NCI-H1092 (cell line): ENCODE data around the gene REEP6.

Experiments used
- DNase-seq: peaks from one replicate; lab custom pipeline; 2025; lab: John Stamatoyannopoulos, UW

The REEP6 gene

GRCh38 chr19:1491114-1491848, at the start of gene REEP6:
Gene REEP6, plus strand, starts transcription at chr19:1491181. Its CDS starts 89 bp downstream, at chr19:1491270.
- DNase-seq = no peak

GRCh38 chr19:1441677-1442438, 49.1 kb upstream of the REEP6 start:
- no peak for DNase-seq

DNA sequence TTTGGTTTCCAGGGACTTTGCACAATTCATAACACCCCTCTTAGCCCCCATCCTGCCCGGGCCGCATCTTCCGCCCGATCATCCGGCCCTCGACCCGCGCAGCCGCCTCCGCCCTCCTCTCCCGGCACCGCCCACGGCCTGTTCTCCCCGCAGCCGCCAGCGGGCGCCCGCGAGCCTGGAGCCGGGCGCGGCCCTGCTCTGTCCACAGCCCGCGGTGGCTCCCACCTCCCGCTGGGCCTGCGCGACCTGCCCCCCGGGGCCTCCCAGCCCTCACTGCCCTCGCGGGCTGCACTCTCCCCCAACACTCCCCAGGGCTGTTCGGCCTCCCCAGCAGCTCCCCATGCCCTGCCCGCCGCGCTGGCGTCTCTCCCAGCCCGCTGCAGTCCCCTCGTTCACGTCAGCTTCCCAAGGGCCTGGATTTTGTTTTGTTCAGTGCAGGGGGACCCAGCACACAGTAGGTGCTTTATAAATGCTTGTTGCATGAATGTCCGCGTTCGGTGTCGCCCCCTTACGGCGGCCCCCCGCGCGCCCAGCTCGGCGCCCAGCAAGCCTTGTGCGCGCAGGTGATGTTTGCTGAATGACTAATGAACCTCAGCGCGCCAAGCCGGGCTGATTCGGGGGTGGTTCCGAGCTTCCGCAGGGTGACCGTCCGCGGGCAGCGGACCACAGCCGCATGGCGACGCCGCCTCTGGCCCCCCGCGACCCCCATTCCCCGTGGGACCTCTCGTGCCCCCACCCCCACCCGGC, 45.6 kb upstream of the REEP6 start:
- DNase-seq = peak; percentile 17

DNA sequence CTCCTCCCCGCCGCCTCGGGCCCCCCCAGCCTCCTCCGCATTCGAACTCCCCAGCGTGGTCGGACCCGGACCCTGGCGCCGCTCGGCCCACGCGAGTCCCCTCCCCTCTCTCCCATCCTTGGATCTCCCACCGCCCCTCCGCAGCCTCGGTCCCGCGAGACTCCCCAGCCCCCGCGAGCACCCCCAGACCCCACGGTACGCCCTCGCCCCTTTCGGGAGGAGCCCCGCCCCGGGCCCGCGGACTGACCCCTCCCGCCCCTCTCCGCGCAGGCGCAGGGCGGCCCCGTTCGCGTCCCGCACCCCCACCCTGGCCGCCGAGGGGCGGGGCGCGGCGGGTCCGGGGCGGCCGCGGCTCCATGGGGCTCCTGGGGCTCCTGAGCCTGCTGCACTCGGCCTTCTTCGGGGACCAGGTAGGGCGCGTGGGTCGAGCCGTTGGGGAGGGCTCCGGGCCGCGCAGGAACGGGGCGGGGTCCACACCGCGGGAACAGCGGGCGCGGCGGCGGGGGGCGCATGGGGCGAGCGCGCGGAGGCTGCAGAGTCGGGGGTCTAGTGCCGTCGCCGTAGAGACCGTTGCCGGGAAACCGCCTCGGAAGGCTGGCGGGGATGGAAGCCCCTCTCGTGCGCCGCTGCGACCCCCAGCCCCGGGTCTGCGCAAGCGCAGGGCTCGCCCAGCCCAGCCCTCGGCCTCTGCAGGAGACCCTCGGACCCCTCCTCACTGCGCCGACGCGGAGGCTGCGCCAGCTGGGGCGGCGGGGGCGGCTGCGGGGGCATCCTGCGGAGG, 44.9 kb upstream of the REEP6 start:
- DNase-seq = peak; percentile 54

DNA sequence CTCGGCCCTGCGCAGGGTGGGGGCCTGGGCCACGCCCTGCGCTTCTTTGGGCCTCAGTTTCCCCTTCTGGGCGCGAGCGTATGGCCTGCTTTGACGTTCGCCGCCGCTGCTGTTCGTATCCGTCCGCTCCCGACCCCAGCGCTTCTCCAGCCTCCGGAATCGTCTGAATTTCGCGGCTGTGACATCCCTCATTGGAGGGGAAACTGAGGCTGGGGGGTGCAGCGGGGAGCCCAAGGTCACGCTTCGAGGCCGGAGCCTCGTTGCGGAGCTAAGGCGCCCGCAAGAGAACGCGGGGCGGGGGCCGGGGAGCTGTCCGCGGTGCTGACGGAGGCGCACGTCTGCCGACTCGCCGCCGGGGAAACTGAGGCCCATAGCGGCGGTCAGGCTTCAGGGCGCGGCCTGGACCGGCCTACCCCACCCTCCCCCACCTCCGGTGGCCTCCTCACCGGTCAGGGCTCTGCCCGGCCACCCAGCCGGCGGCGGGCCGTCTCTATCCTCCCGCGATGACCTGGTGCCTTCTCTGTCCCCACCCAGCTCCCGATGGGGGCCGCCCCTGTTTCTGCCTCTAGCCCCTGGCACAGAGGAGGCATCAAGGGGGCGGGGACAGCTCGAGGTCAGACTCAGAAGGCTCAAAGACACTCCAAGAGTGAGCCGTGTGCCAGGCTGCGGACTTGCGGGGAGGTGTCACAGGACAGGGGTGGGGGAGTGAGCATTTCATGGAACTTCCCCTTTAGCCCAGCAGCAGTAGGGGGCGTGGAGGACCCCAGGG, 44.1 kb upstream of the REEP6 start:
- peak; percentile 21 for DNase-seq

GRCh38 chr19:1447504-1447903, 43.5 kb upstream of the REEP6 start:
- DNase-seq = no peak

- DNase-seq = no peak
Observed at GRCh38 chr19:1447944-1448343, 43.0 kb upstream of the REEP6 start.

DNA sequence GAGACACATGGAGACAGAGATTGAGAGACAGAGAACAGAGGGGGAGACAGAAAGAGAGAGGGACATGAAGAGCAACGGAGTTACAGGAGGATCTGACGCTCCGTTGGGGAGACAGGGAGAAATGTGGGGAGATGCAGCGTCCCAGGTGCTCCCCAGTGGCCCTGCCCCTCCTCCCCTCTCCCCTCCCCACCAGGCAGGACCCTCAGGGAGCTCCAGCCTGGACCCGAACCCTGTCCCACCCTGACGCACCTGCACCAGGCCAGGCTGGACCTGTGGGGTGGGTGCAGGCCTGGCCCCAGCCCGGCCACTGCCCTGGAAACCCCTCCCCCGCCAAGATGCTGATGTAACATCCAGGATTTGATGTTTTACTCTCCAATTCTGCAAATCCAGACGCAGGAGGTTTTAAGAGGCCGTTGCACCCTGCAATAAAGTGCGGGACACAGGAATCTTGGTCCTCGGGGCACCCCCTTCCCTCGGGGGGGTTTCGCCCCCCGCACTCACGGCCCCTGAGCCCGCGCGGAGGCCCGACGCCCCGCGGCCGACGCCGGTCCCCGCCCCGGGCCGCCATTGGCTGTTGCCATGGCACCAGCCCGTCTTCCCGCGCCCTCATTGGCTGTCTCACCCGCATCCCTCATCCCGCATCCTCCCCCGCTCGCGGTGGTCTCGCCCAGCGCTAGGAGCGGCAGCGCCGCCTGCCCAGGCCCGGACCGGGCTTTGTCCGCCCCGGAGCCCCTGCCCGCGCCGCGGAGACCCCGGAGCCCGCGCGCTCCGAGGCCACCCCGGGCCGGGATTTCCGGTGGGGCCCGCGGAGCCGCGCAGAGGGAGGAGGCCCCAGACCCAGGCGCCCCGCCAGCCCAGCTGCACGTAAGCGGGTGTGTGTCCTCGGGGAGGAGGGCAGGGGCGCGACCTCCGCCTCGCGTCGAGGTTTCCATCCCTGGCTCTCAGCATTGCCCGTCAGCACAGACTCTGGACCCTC, 41.2 kb upstream of the REEP6 start, which contains the start of gene APC2:
Gene APC2, plus strand, starts transcription at position 655 of the 976 bp plus-strand sequence. CDS start 2,881 bp downstream, outside the sequence.
- peak; percentile 86 for DNase-seq

DNA sequence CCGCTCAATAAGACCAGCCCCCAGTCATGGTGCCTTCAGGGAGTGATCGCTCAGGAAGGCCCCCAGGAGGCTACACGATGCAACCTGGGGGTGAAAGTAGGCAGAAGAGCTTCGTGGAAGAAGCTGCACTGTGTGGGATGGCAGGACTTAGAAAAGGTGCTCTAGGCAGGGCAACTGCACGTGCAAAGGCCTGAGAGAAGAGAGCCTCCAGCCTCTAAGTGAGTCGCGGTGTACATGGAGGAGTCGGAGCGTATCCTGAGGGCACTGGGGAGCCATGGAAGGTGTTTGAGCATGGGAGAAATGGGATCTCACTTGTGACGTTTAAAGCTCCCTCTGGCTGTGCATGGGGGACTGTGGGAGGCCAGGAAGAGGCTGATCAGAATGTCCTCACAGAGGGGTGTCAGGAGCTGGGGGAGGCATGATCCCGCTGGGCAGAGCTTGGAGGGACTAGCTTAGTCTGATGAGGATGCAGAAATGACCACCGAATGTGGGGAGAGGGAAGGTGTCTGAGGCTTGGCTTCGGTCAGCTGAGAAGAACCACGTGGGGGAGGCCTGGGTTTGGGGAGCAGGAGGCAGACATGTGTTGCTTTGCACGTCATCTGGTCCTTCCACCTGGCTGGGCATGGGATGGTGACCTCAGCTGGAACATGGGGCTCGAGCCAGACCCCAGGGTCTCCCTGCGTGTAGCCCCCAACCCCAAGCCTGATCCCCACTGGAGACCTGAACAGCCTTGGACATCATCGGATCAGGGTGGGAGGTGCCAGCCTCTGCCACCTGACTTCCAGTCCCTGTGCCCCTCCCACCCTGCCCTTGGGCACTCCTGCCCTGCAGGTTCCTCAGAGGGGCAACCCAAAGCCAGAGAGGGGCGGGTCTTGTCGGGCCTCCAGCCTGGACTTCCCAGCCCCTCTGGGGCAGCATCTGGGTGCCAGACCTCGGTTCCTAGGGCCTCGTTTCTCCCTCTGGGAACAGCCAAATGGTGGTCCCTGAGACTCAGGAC, 39.9 kb upstream of the REEP6 start:
- DNase-seq = no peak

DNA sequence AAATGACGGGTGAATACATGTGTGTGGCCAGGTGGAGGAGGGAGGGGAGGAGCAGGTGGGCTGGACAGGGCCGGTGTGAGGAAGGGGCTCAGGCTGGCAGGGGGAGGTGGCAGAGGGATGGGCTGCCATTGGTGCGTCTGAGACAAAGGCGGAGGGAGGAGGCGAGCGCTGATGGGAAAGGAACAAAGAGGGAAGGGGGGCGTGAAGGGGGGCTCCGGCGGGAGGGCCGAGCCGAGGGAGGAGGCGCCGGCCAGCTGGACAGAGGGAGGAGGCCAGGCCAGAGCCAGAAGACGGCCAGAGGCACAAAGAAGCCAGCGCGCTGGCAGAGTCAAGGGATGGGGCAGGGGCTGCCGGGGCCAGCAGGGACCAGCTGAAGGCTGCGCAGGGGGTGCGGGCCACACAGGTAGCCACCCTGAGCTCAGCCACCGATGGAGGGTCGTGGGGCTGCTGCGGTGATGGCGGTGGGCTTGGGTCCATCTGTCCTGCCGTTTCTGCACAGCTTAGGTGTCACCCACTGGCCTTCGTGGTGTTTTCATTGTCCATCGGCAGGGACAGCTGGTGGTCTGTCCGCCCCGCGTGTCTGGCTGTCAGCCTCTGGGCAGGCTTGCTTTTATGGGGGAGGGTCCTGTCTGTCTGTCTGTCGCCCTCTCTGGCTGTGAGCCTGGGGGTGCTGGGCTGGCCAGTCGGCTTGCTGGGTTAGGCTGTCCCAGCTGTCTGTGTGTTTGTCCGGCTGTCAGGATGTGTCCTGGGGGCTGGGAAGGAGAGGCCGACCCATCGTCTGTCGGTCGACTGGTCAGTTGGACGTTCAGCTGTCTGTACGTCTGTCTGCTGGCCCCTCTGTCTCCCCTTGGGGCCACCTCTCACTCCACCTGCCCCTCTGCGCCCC, 38.8 kb upstream of the REEP6 start:
- no peak for DNase-seq

DNA sequence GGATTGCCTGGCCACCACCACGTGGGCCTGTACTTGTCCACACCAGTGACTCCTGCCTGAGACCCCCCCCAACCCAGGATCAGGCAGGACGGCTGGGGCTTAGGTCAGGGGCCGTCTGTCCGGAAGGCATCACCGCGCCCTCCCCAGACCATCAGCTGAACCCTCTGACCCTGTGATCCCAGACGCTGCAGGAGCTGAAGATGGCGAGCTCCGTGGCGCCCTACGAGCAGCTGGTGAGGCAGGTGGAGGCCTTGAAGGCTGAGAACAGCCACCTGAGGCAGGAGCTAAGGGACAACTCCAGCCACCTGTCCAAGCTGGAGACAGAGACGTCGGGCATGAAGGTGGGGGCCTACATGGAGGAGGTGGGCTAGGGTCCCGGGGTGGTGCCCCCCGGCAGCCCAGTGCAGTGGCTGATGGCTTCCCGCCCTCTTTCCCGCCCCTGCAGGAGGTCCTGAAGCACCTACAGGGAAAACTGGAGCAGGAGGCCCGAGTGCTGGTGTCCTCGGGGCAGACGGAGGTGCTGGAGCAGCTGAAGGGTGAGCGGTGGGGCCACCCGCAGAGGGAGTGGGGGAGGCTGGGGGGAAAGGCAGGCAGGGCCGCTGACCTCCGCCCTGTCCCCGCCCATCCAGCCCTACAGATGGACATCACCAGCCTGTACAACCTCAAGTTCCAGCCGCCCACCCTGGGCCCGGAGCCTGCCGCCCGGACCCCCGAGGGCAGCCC, 38.0 kb upstream of the REEP6 start:
- no peak for DNase-seq

- DNase-seq = peak; percentile 18
Observed at GRCh38 chr19:1453525-1454364, 37.2 kb upstream of the REEP6 start.

GRCh38 chr19:1455002-1455335, 36.0 kb upstream of the REEP6 start:
- no peak for DNase-seq

- no peak for DNase-seq
Observed at GRCh38 chr19:1455336-1456120, 35.5 kb upstream of the REEP6 start.
